ENCODE data around the gene RTL3. TPM values are rescaled to one million over a fixed set of nuclear protein-coding genes. Genes with fewer than 3 reads are reported as not detected.

Gene RTL3
- polyA plus RNA-seq, 3 donors: not detected

- no peak overlapping the region for H3K27ac Mint-ChIP-seq
- Histone ChIP-seq H3K27ac (ENCODE audit: low read depth in 1 of 2, low read length in 2 of 2) (no peak overlapping the region), H3K4me3 (replicated peaks in 1 of 3; ENCODE audit: low read depth in 2 of 3, low read length in 3 of 3) (no peak overlapping the region), H3K4me2 (replicated peaks; ENCODE audit: extremely low read depth, low read length, poor library complexity, severe bottlenecking) (no peak overlapping the region), H4K20me1 (ENCODE audit: insufficient read depth, low read length) (no peaks in the 10 kb centered on the region), H3K36me3 (replicated peaks in 1 of 2; ENCODE audit: control insufficient read depth in 1 of 2, insufficient read depth in 2 of 2, low read length in 2 of 2) (no peaks in the 10 kb centered on the region), H2AFZ (ENCODE audit: insufficient read depth, low read depth, low read length, poor library complexity, severe bottlenecking) (no peak overlapping the region), H3K79me2 (ENCODE audit: insufficient read depth, low read length) (no peaks in the 10 kb centered on the region), H3K9me3 (replicated peaks in 1 of 2; ENCODE audit: control insufficient read depth in 1 of 2, insufficient read depth in 1 of 2, low read length in 2 of 2) (no peaks in the 10 kb centered on the region), H3K27me3 (ENCODE audit: control insufficient read depth in 2 of 2, insufficient read depth in 2 of 2, low read length in 2 of 2) (no peaks in the 10 kb centered on the region), H3K4me1 (ENCODE audit: control insufficient read depth in 1 of 2, insufficient read depth in 2 of 2, low read length in 2 of 2) (peaks cover 0 to 6% of the 10 kb centered on the region in 2 donors), H3K9ac (ENCODE audit: insufficient read depth, low read length, poor library complexity, severe bottlenecking) (no peak overlapping the region)
- intact Hi-C loops (cut with micrococcal nuclease): no loop called here
- peak; percentile 6 to 30 (median 10) for DNase-seq
- H3K27me3 Mint-ChIP-seq (ENCODE audit: low read depth in 3 of 3): peaks cover 0 to 6% (median 0%) of the 10 kb centered on the region in 3 donors
- no CpG with 5 or more reads among the region's 2 CpGs for WGBS (ENCODE audit: insufficient coverage)
- no peak overlapping the region for H3K4me3 Mint-ChIP-seq
- peaks cover 0 to 6% (median 0%) of the 10 kb centered on the region in 7 donors for H3K9me3 Mint-ChIP-seq
- TF ChIP-seq, protein P1, sequence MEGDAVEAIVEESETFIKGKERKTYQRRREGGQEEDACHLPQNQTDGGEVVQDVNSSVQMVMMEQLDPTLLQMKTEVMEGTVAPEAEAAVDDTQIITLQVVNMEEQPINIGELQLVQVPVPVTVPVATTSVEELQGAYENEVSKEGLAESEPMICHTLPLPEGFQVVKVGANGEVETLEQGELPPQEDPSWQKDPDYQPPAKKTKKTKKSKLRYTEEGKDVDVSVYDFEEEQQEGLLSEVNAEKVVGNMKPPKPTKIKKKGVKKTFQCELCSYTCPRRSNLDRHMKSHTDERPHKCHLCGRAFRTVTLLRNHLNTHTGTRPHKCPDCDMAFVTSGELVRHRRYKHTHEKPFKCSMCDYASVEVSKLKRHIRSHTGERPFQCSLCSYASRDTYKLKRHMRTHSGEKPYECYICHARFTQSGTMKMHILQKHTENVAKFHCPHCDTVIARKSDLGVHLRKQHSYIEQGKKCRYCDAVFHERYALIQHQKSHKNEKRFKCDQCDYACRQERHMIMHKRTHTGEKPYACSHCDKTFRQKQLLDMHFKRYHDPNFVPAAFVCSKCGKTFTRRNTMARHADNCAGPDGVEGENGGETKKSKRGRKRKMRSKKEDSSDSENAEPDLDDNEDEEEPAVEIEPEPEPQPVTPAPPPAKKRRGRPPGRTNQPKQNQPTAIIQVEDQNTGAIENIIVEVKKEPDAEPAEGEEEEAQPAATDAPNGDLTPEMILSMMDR (IDR thresholded peaks at IDR 0.05): peak; percentile 39
- no peaks in the 10 kb centered on the region for H3K36me3 Mint-ChIP-seq
- H3K4me1 Mint-ChIP-seq: peaks cover 15% of the 10 kb centered on the region
Observed at GRCh38 chrX:78708262-78708661, 49.1 kb upstream of the RTL3 start.

- peaks cover 15% of the 10 kb centered on the region for H3K4me1 Mint-ChIP-seq
- Histone ChIP-seq H3K4me2 (replicated peaks; ENCODE audit: extremely low read depth, low read length, poor library complexity, severe bottlenecking) (no peak overlapping the region), H3K79me2 (ENCODE audit: insufficient read depth, low read length) (no peaks in the 10 kb centered on the region), H4K20me1 (ENCODE audit: insufficient read depth, low read length) (no peaks in the 10 kb centered on the region), H3K9me3 (replicated peaks in 1 of 2; ENCODE audit: control insufficient read depth in 1 of 2, insufficient read depth in 1 of 2, low read length in 2 of 2) (no peaks in the 10 kb centered on the region), H3K4me1 (ENCODE audit: control insufficient read depth in 1 of 2, insufficient read depth in 2 of 2, low read length in 2 of 2) (peaks cover 0 to 6% of the 10 kb centered on the region in 2 donors), H3K36me3 (replicated peaks in 1 of 2; ENCODE audit: control insufficient read depth in 1 of 2, insufficient read depth in 2 of 2, low read length in 2 of 2) (no peaks in the 10 kb centered on the region), H3K27me3 (ENCODE audit: control insufficient read depth in 2 of 2, insufficient read depth in 2 of 2, low read length in 2 of 2) (no peaks in the 10 kb centered on the region), H3K27ac (ENCODE audit: low read depth in 1 of 2, low read length in 2 of 2) (no peak overlapping the region), H3K4me3 (replicated peaks in 1 of 3; ENCODE audit: low read depth in 2 of 3, low read length in 3 of 3) (no peak overlapping the region), H2AFZ (ENCODE audit: insufficient read depth, low read depth, low read length, poor library complexity, severe bottlenecking) (no peak overlapping the region), H3K9ac (ENCODE audit: insufficient read depth, low read length, poor library complexity, severe bottlenecking) (no peak overlapping the region)
- H3K4me3 Mint-ChIP-seq: no peak overlapping the region
- TF ChIP-seq, protein P1 (IDR thresholded peaks at IDR 0.05): no peak
- DNase-seq: no peak
- intact Hi-C loops (cut with micrococcal nuclease): no loop called here
- H3K9me3 Mint-ChIP-seq: peaks cover 0 to 6% (median 2%) of the 10 kb centered on the region in 7 donors
- no peak overlapping the region for H3K27ac Mint-ChIP-seq
- no CpG with 5 or more reads among the region's 2 CpGs for WGBS (ENCODE audit: insufficient coverage)
- H3K27me3 Mint-ChIP-seq (ENCODE audit: low read depth in 3 of 3): peaks cover 0 to 6% (median 0%) of the 10 kb centered on the region in 3 donors
- H3K36me3 Mint-ChIP-seq: no peaks in the 10 kb centered on the region
Observed at GRCh38 chrX:78706071-78706470, 46.9 kb upstream of the RTL3 start.
